ENCODE data around the gene HSD17B8.
A peak's percentile ranks its signal among the peaks of the same experiment; 100 is the strongest.

GRCh38 chr6:33197431-33198048, 6.9 kb upstream of the HSD17B8 start:
- peak; percentile 38 to 76 (median 62) for TF ChIP-seq CTCF (IDR thresholded peaks at IDR 0.05 in 4 of 5, conservative IDR thresholded peaks at IDR 0.05 in 1 of 5)
- no peak for TF ChIP-seq POLR2A (IDR thresholded peaks at IDR 0.05)

Data from gastrocnemius medialis (tissue), 4 donors.